ENCODE measurements around the gene PCNX3.

PCNX3 gene

DNA sequence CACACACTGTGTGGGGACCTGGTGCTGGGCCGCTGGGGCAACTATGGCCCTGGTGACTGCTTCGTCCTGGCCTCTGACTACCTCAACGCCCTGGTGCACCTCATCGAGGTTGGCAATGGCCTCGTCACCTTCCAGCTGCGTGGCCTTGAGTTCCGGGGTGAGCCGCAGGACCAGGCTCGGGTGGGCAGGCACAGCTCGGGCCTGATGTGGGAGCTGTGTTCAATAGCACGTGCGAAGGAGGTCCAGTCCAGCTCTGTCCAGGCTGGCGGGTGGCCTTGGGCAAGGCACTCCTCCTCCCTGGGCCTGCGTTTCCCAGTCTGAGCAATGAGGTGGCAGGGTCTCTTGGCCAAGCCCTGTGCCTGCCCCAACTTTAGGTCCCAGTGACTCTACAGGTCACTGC lies 14.0 kb downstream of the PCNX3 start:
- no peak for DNase-seq (ENCODE audit: low spot score)
- TF ChIP-seq, protein P1, sequence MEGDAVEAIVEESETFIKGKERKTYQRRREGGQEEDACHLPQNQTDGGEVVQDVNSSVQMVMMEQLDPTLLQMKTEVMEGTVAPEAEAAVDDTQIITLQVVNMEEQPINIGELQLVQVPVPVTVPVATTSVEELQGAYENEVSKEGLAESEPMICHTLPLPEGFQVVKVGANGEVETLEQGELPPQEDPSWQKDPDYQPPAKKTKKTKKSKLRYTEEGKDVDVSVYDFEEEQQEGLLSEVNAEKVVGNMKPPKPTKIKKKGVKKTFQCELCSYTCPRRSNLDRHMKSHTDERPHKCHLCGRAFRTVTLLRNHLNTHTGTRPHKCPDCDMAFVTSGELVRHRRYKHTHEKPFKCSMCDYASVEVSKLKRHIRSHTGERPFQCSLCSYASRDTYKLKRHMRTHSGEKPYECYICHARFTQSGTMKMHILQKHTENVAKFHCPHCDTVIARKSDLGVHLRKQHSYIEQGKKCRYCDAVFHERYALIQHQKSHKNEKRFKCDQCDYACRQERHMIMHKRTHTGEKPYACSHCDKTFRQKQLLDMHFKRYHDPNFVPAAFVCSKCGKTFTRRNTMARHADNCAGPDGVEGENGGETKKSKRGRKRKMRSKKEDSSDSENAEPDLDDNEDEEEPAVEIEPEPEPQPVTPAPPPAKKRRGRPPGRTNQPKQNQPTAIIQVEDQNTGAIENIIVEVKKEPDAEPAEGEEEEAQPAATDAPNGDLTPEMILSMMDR (IDR thresholded peaks at IDR 0.05; ENCODE audit: borderline replicate concordance, control extremely low read depth, extremely low read depth, insufficient read depth, missing control alignments) = no peak
- in situ Hi-C loops (cut with MboI; ENCODE audit: low sequenced_read_pairs, unreplicated experiment) = no loop called here

DNA sequence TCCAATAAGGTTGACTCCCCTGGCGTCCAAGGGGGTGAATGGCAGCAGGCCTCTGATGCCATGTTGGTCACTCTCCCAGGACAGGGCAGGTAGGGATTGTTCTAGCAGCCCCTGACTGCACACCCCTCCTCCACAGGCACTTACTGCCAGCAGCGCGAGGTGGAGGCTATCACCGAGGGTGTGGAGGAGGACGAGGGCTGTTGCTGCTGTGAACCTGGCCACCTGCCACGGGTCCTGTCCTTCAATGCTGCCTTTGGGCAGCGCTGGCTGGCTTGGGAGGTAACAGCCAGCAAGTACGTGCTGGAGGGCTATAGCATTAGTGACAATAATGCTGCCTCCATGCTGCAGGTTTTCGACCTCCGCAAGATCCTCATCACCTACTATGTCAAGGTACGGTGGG lies 14.6 kb downstream of the PCNX3 start:
- TF ChIP-seq, protein P1 (IDR thresholded peaks at IDR 0.05; ENCODE audit: borderline replicate concordance, control extremely low read depth, extremely low read depth, insufficient read depth, missing control alignments) = no peak
- no peak for DNase-seq (ENCODE audit: low spot score)
- in situ Hi-C loops (cut with MboI; ENCODE audit: low sequenced_read_pairs, unreplicated experiment) = no loop called here

DNA sequence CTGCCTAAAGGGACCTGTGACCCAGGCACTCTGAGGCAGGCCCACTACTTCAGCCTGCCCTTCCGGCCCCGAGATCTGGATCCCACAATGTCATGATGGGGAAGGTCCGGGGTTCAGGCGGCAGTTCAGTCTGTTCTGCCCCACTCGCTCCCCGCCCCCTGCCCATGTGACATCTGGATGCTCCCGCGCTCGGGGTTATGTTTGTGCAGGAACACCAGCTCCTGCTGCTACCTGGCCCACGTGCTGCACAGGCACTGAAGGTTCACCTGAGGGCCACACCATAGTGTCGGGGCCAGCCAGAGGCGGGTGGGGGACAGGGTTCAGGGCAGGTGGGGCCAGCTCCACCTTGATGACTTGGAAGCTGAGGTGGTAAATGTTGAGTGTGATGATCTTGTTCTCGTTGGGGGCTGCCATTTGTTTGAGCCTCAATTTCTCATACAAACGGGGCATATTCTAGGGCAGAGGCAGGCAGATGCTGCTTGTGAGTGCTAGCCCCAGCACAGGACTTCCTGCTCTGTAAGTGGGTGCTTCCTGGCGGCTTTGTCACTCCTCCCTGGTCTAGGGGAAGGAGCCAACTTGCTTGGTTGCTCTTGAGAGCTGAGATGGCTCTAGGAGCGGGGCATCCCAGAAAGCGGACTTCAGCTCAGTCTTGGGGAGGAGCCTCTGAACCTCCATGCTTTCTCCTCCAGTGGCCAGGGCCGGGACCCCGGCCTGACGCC lies 18.0 kb downstream of the PCNX3 start:
- no peak for DNase-seq (ENCODE audit: low spot score)
- in situ Hi-C loops (cut with MboI; ENCODE audit: low sequenced_read_pairs, unreplicated experiment) = no loop called here
- TF ChIP-seq, protein P1 (IDR thresholded peaks at IDR 0.05; ENCODE audit: borderline replicate concordance, control extremely low read depth, extremely low read depth, insufficient read depth, missing control alignments) = no peak

DNA sequence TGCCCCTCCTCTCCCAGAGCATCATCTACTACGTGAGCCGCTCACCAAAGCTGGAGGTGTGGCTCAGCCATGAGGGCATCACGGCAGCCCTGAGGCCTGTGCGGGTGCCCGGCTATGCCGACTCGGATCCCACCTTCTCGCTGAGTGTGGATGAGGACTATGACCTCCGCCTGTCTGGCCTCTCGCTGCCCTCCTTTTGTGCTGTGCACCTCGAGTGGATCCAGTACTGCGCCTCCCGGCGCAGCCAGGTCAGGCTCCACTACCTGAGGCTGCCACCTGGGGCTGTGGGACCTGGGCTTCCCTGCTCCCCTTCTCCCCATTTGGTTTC lies 18.5 kb downstream of the PCNX3 start:
- DNase-seq (ENCODE audit: low spot score) = no peak
- TF ChIP-seq, protein P1 (IDR thresholded peaks at IDR 0.05; ENCODE audit: borderline replicate concordance, control extremely low read depth, extremely low read depth, insufficient read depth, missing control alignments) = no peak
- in situ Hi-C loops (cut with MboI; ENCODE audit: low sequenced_read_pairs, unreplicated experiment) = no loop called here

DNA sequence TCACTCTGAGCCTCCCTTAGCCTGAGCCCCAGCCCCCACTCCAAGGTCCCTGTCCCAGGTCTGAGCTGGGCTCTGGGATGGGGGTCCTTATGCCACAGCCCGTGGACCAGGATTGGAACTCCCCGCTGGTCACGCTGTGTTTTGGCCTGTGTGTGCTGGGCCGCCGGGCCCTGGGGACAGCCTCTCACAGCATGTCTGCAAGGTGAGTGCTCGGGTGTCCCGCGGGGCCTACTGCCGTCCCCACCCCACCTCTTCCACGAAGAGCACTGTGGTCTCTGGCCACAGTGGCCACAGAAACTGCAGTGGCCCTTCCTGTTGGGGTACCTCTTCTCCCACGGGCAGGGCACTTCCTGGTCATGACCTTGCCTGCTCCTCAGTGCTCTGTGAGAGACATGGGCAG lies 18.9 kb downstream of the PCNX3 start:
- DNase-seq (ENCODE audit: low spot score) = no peak
- TF ChIP-seq, protein P1 (IDR thresholded peaks at IDR 0.05; ENCODE audit: borderline replicate concordance, control extremely low read depth, extremely low read depth, insufficient read depth, missing control alignments) = no peak
- in situ Hi-C loops (cut with MboI; ENCODE audit: low sequenced_read_pairs, unreplicated experiment) = no loop called here

DNA sequence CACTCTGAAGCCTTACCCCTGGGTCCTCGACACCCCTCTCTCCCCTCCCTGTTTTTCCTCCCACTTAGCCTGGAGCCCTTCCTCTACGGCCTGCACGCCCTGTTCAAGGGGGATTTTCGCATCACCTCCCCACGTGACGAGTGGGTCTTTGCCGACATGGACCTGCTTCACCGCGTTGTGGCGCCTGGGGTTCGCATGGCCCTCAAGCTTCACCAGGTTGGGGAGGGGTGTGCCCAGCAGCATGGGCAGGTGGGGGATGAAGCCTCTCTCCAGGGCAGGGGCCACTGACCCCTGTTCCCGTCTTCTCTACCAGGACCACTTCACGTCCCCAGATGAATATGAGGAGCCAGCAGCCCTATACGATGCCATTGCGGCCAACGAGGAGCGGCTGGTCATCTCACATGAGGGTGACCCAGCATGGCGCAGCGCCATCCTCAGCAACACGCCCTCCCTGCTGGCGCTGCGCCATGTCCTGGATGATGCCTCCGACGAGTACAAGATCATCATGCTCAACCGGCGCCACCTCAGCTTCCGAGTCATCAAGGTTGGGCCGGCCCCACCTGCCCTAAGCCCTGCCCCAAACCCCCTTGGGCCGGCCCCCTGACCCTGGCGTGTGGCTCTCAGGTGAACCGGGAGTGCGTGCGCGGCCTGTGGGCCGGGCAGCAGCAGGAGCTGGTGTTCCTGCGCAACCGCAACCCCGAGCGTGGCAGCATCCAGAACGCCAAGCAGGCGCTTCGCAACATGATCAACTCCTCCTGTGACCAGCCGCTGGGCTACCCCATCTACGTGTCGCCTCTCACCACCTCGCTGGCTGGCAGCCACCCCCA lies 19.5 kb downstream of the PCNX3 start:
- DNase-seq (ENCODE audit: low spot score) = no peak
- in situ Hi-C loops (cut with MboI; ENCODE audit: low sequenced_read_pairs, unreplicated experiment) = no loop called here
- TF ChIP-seq, protein P1 (IDR thresholded peaks at IDR 0.05; ENCODE audit: borderline replicate concordance, control extremely low read depth, extremely low read depth, insufficient read depth, missing control alignments) = no peak
